Measurements from ENCODE around the gene PTRH1.
A peak's percentile ranks its signal among the peaks of the same experiment; 100 is the strongest.

Gene PTRH1

GRCh38 chr9:127693143-127693542, 22.3 kb downstream of the PTRH1 start:
- DNase-seq = no peak

DNA sequence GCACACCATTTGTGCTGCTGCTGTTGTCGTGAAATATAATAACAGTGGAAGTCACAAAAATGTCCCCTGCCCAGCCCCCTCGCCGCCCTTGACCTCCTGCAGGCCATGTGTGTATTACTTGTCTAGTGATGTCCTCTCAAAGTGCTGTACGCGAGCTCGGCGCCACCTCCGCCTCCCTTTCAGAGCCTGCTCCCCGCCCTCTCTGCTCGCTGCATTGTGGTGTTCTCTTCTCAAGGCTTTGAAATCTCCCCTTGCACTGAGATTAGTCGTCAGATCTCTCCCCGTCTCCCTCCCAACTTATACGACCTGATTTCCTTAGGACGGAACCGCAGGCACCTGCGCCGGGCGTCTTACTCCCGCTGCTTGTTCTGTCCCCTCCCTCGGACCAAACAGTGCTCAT, 23.4 kb downstream of the PTRH1 start:
- no peak for DNase-seq

GRCh38 chr9:127690735-127691134, 24.7 kb downstream of the PTRH1 start:
- no peak for DNase-seq

GRCh38 chr9:127689329-127690000, 26.0 kb downstream of the PTRH1 start:
- DNase-seq = no peak

DNA sequence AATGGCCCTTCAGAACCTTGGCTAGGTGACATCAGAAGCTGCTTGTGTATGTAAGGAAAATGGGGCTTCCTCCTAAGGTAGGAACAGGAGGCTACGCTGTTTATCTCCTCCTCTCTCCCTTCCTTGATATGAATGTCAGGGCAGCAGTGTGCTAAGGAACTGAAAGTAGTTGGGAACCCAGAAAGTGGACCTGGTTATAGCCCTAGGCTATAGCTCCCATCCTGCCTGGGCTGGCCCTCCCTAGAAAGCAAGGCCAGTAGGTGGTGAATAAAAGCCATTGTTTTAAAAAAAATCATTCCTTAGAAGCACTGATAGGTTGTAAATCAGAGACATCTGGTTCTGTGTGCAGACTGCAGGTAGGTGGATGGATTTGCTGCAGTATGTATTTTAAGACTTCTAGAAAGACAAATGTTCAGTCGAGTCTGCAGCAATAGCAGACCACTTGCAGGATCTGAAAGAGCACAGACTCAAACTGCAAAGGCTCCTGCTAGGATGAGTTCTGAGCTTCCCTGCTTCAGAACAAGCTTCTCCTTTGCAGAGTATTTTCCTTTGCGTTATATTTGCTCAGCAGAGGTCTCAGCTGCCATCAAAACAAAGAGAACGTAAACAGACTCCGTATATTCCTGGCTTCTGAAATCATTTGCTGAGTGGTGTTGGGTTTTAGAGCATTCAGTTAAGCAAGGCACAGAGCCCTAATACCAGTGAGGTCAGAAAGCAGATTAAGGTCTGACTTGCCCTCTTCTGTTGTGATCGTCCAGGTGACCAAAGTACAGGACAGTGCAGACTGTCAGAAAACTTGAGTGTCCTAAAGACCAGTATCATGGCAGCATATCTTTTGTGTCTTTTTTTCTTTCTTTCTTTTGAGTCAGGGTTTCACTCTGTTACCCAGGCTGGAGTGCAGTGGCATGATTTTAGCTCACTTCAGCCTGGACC, 28.7 kb downstream of the PTRH1 start:
- peak; percentile 25 for DNase-seq

DNA sequence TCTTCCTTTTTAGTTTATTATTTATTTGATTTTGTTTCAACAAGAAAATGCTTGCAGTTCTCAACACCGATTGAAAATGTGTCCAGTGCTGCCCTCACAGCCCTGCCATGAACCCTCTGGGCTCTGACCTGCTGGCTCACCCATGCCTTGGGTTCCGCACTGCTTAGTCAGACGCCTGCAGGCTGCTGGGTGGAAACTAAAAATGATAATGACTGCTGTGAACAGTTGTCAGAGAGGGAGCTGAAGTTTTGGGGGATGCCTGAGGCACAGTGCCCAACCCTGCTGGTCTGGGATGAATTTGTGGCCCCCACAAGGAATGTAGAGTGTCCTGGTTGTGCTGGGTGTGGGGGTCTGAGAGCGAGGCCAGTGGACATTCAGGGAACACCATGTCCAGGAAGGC, 30.9 kb downstream of the PTRH1 start:
- no peak for DNase-seq

- DNase-seq = no peak
Observed at GRCh38 chr9:127683723-127684122, 31.7 kb downstream of the PTRH1 start.

GRCh38 chr9:127682351-127683136, 32.9 kb downstream of the PTRH1 start:
- no peak for DNase-seq

- no peak for DNase-seq
Observed at GRCh38 chr9:127680846-127681245, 34.6 kb downstream of the PTRH1 start.

- DNase-seq = no peak
Observed at GRCh38 chr9:127680226-127680625, 35.2 kb downstream of the PTRH1 start.

DNA sequence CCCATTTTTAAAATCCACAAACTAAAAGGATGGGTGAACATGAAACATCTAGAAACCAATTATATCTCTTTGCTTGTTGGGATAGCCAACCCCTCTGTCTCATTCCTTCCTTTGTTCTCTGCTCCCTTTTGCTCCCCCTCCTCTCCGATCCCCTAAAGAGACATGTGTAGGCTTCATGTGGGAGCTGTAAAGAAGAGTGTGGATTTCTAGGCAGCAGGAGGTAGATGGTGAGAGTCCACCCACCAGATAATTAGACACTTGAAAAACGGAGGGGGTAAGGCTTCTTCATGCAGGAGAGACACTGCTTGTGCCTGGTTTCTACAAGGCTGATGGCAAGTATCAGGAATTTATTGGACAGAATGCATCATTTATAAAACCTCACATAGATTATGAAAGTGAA, 36.0 kb downstream of the PTRH1 start:
- no peak for DNase-seq

- DNase-seq = no peak
Observed at GRCh38 chr9:127676638-127677037, 38.8 kb downstream of the PTRH1 start.

GRCh38 chr9:127673234-127673633, 42.2 kb downstream of the PTRH1 start:
- no peak for DNase-seq

GRCh38 chr9:127667906-127668305, 47.6 kb downstream of the PTRH1 start:
- no peak for DNase-seq

GRCh38 chr9:127667127-127667844, 48.2 kb downstream of the PTRH1 start:
- no peak for DNase-seq

GRCh38 chr9:127664678-127665507, 50.6 kb downstream of the PTRH1 start:
- DNase-seq = no peak

- DNase-seq = no peak
Observed at GRCh38 chr9:127664324-127664677, 51.2 kb downstream of the PTRH1 start.
